Measurements from ENCODE around the gene TENM3. TPM values are rescaled to one million over a fixed set of nuclear protein-coding genes. Genes with fewer than 3 reads are reported as not detected.

Gene TENM3
- total RNA-seq, 2 donors from 2014 or later = not detected

DNA sequence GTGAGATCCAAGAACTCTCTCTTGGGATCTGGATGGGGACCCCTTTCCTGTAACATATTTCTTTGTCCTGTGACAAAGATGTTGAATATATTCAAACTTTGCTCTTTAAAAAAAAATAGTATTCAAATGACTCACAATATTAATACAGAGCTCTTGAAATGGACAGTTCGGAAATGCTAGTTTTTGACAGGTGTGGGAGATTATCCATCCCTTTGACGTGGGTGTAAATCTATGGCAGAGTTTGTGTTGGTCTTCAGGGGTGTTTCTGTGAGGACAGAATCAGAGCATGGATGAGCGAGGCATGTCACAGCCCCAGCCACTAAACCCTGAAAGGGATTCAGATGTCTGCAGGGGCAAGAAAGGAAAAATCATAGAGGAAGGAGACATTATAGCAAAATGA lies 25.8 kb downstream of the TENM3 start:
- Mint-ChIP-seq H3K4me3 (no peak overlapping the region), H3K27ac (no peak overlapping the region), H3K27me3 (no peaks in the 10 kb centered on the region), H3K36me3 (ENCODE audit: low read depth) (no peaks in the 10 kb centered on the region), H3K4me1 (no peaks in the 10 kb centered on the region)
- ATAC-seq = no peak
- DNase-seq = no peak
- H3K9me3 ChIP-seq (ENCODE audit: control insufficient read depth, low read length, poor library complexity, severe bottlenecking) = peaks cover 3% of the 10 kb centered on the region

- no peak for DNase-seq
- ATAC-seq = no peak
- peaks cover 3% of the 10 kb centered on the region for H3K9me3 ChIP-seq (ENCODE audit: control insufficient read depth, low read length, poor library complexity, severe bottlenecking)
- no peak overlapping the region for H3K27ac Mint-ChIP-seq
- H3K36me3 Mint-ChIP-seq (ENCODE audit: low read depth) = no peaks in the 10 kb centered on the region
- no peaks in the 10 kb centered on the region for H3K27me3 Mint-ChIP-seq
- no peak overlapping the region for H3K4me3 Mint-ChIP-seq
- H3K4me1 Mint-ChIP-seq = no peaks in the 10 kb centered on the region
These were observed 28.5 kb downstream of the TENM3 start for GRCh38 chr4:182271731-182272130.

DNA sequence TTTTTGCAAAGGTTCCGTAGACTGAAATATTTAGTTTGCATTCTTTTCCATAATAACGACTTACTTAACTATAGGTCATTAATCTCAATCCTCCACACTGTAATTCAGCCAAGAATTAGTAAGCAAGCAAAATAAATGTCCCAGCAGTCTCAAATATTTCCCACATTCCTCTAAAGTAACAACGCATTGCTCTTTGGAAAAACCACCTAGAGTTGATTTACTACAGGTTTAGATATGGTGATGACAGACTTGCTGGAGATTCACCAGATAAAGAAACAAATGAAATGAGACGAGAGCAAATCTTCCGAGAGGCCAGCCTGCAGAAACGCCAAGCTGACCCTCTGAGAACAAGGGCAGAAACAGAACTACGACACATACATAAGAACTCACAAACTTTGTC lies 28.9 kb downstream of the TENM3 start:
- H3K36me3 Mint-ChIP-seq (ENCODE audit: low read depth) = no peaks in the 10 kb centered on the region
- H3K27me3 Mint-ChIP-seq = no peaks in the 10 kb centered on the region
- no peak for ATAC-seq
- no peak for DNase-seq
- no peaks in the 10 kb centered on the region for H3K4me1 Mint-ChIP-seq
- H3K27ac Mint-ChIP-seq = no peak overlapping the region
- H3K9me3 ChIP-seq (ENCODE audit: control insufficient read depth, low read length, poor library complexity, severe bottlenecking) = peaks cover 3% of the 10 kb centered on the region
- no peak overlapping the region for H3K4me3 Mint-ChIP-seq

DNA sequence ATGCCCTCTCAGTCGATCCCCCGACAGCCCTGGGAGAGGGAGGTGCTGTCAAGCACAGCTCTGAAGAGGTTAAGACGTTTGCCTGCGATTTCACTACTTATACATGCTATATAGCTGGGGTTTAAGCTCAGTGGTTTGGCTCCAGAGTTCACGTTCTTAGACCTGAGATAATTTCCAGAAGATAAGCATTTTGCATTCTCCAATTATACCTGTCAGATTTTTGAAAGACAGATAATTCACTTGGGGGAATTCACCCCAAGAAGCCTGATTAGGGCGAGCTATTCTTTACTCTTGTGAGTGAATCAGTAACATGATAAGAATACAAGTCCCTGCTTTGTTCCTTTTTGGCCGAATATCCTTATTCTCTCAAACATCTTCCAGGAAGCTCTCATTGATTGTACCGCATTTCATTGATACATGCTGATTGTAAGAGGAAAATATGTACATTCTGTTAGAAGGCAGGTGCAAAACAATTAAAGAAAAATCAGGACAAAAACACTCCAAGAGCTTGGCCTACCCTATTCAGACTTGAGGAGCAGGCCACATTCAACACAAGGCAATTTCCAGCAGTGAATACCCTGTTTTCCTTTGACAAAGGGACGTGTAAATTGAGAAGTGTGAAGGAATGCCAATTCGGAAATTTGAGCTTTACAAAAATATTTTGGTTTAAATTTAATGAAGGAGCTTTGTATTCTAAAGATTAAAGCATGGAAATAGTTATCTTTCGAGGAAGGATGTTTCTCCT lies 30.2 kb downstream of the TENM3 start:
- DNase-seq (no peak), ATAC-seq (no peak)
- no peak overlapping the region for H3K27ac Mint-ChIP-seq
- H3K4me3 Mint-ChIP-seq = no peak overlapping the region
- no peaks in the 10 kb centered on the region for H3K4me1 Mint-ChIP-seq
- no peaks in the 10 kb centered on the region for H3K36me3 Mint-ChIP-seq (ENCODE audit: low read depth)
- no peaks in the 10 kb centered on the region for H3K27me3 Mint-ChIP-seq
- H3K9me3 ChIP-seq (ENCODE audit: control insufficient read depth, low read length, poor library complexity, severe bottlenecking) = peaks cover 3% of the 10 kb centered on the region

- H3K36me3 Mint-ChIP-seq (ENCODE audit: low read depth) = no peaks in the 10 kb centered on the region
These were observed 33.3 kb downstream of the TENM3 start for GRCh38 chr4:182276210-182277109.

DNA sequence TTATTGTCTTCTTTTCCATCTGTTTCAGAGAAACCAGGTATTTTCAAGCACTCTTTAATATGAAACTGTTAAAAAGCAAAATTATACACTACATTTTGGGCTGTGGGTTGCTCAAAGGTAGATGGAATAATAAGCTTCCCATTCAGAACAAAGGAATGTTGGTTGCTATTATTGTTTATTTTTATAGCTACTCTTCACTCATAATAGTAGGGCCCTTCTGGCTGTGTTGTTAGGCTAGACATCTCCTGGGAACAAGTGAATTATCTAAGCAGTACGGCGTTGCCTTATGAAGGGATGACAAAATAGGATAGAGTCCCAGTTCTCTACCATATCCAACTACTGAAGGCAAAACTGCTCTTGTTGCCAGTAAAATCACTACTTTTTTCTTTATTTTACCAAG lies 34.2 kb downstream of the TENM3 start:
- Mint-ChIP-seq H3K4me3 (no peak overlapping the region), H3K36me3 (ENCODE audit: low read depth) (no peaks in the 10 kb centered on the region), H3K4me1 (no peaks in the 10 kb centered on the region), H3K27me3 (no peaks in the 10 kb centered on the region), H3K27ac (no peak overlapping the region)
- ATAC-seq (no peak), DNase-seq (no peak)
- H3K9me3 ChIP-seq (ENCODE audit: control insufficient read depth, low read length, poor library complexity, severe bottlenecking) = no peaks in the 10 kb centered on the region

More at GRCh38 chr4:182276210-182277109, 33.3 kb downstream of the TENM3 start:
- H3K4me3 Mint-ChIP-seq = no peak overlapping the region
- no peak for DNase-seq
- H3K27me3 Mint-ChIP-seq = no peaks in the 10 kb centered on the region
- H3K27ac Mint-ChIP-seq = no peak overlapping the region
- no peaks in the 10 kb centered on the region for H3K9me3 ChIP-seq (ENCODE audit: control insufficient read depth, low read length, poor library complexity, severe bottlenecking)
- no peak for ATAC-seq
- no peaks in the 10 kb centered on the region for H3K4me1 Mint-ChIP-seq

GRCh38 chr4:182278729-182279128 lies 35.5 kb downstream of the TENM3 start:
- H3K4me1 Mint-ChIP-seq = no peaks in the 10 kb centered on the region
- H3K27me3 Mint-ChIP-seq = no peaks in the 10 kb centered on the region
- H3K9me3 ChIP-seq (ENCODE audit: control insufficient read depth, low read length, poor library complexity, severe bottlenecking) = no peaks in the 10 kb centered on the region
- H3K36me3 Mint-ChIP-seq (ENCODE audit: low read depth) = no peaks in the 10 kb centered on the region
- no peak overlapping the region for H3K27ac Mint-ChIP-seq
- ATAC-seq (no peak), DNase-seq (no peak)
- H3K4me3 Mint-ChIP-seq = no peak overlapping the region

- DNase-seq = no peak
- Mint-ChIP-seq H3K4me3 (no peak overlapping the region), H3K4me1 (no peaks in the 10 kb centered on the region), H3K36me3 (ENCODE audit: low read depth) (no peaks in the 10 kb centered on the region), H3K27me3 (no peaks in the 10 kb centered on the region), H3K27ac (no peak overlapping the region)
- no peak for ATAC-seq
- H3K9me3 ChIP-seq (ENCODE audit: control insufficient read depth, low read length, poor library complexity, severe bottlenecking) = no peaks in the 10 kb centered on the region
These were observed 37.4 kb downstream of the TENM3 start for GRCh38 chr4:182280436-182281111.

DNA sequence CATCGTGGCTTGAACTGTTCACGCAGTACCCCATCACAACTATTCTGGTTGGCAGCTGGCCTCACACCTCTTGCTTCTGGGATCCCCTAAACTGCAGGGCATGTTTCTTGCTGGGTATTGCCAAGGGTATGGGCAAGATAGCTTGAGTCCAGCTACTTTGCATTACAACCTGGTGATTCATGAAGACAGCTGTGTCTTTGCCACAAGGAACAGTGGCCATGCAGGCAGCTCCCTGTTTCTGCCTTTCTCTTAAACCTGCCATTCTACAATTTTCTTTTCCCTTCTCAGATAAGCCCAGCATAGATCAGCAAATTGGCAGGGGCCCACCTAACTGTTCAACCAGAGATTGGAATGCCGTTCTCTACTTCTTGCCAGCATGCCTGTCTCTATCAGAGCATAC lies 42.8 kb downstream of the TENM3 start:
- H3K9me3 ChIP-seq (ENCODE audit: control insufficient read depth, low read length, poor library complexity, severe bottlenecking) = no peaks in the 10 kb centered on the region
- no peaks in the 10 kb centered on the region for H3K27me3 Mint-ChIP-seq
- no peaks in the 10 kb centered on the region for H3K4me1 Mint-ChIP-seq
- no peak for ATAC-seq
- no peak overlapping the region for H3K4me3 Mint-ChIP-seq
- no peaks in the 10 kb centered on the region for H3K36me3 Mint-ChIP-seq (ENCODE audit: low read depth)
- no peak for DNase-seq
- no peak overlapping the region for H3K27ac Mint-ChIP-seq

GRCh38 chr4:182286931-182287330 lies 43.7 kb downstream of the TENM3 start:
- no peaks in the 10 kb centered on the region for H3K4me1 Mint-ChIP-seq
- no peaks in the 10 kb centered on the region for H3K27me3 Mint-ChIP-seq
- no peak overlapping the region for H3K27ac Mint-ChIP-seq
- no peak overlapping the region for H3K4me3 Mint-ChIP-seq
- ATAC-seq (no peak), DNase-seq (no peak)
- H3K9me3 ChIP-seq (ENCODE audit: control insufficient read depth, low read length, poor library complexity, severe bottlenecking) = no peaks in the 10 kb centered on the region
- H3K36me3 Mint-ChIP-seq (ENCODE audit: low read depth) = no peaks in the 10 kb centered on the region

- no peaks in the 10 kb centered on the region for H3K27me3 Mint-ChIP-seq
- H3K4me3 Mint-ChIP-seq = no peak overlapping the region
- no peak for DNase-seq
- H3K4me1 Mint-ChIP-seq = no peaks in the 10 kb centered on the region
- no peak for ATAC-seq
- H3K9me3 ChIP-seq (ENCODE audit: control insufficient read depth, low read length, poor library complexity, severe bottlenecking) = no peaks in the 10 kb centered on the region
- H3K27ac Mint-ChIP-seq = no peak overlapping the region
- H3K36me3 Mint-ChIP-seq (ENCODE audit: low read depth) = no peaks in the 10 kb centered on the region
These were observed 45.3 kb downstream of the TENM3 start for GRCh38 chr4:182288534-182288933.

DNA sequence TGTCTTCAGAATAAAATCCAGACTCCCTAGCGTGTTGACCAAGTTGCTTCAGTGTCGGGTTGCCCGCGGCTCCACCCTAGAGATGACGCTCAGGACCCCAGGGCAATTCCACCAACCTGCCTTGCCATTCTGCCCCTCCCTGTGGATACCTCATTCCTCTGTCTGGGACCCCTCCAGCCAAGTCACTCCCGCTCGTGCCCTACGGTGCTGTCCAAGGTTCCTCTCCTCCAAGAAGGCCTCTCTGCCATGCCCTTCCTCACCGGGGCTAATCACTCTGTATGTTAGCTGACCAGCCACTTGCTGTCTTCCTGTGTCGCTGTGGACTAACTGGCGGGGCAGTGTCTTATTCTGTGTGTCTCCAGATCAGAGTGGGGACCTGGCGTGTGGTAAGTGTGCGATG lies 46.6 kb downstream of the TENM3 start:
- H3K4me3 Mint-ChIP-seq = no peak overlapping the region
- no peak for ATAC-seq
- no peaks in the 10 kb centered on the region for H3K36me3 Mint-ChIP-seq (ENCODE audit: low read depth)
- H3K27ac Mint-ChIP-seq = no peak overlapping the region
- no peaks in the 10 kb centered on the region for H3K27me3 Mint-ChIP-seq
- no peak for DNase-seq
- H3K4me1 Mint-ChIP-seq = no peaks in the 10 kb centered on the region
- H3K9me3 ChIP-seq (ENCODE audit: control insufficient read depth, low read length, poor library complexity, severe bottlenecking) = no peaks in the 10 kb centered on the region

- no peaks in the 10 kb centered on the region for H3K36me3 Mint-ChIP-seq (ENCODE audit: low read depth)
- ATAC-seq = no peak
- no peak overlapping the region for H3K27ac Mint-ChIP-seq
- H3K4me3 Mint-ChIP-seq = no peak overlapping the region
- H3K9me3 ChIP-seq (ENCODE audit: control insufficient read depth, low read length, poor library complexity, severe bottlenecking) = no peaks in the 10 kb centered on the region
- no peaks in the 10 kb centered on the region for H3K4me1 Mint-ChIP-seq
- no peaks in the 10 kb centered on the region for H3K27me3 Mint-ChIP-seq
- DNase-seq = no peak
These were observed 48.0 kb downstream of the TENM3 start for GRCh38 chr4:182291175-182291574.

All from T-helper 17 cell (primary cell).